T-helper 17 cell (primary cell): ENCODE results near the gene GTF3C1. TPM values are rescaled to one million over a fixed set of nuclear protein-coding genes. Genes with fewer than 3 reads are reported as not detected.

Source experiments
- ATAC-seq: fragments of 150-1000 bp; cut with Tn5 transposase; 2 replicates; pipeline ENCODE4 v1.10.0; 2021; ENCODE audit warnings: mild to moderate bottlenecking, moderate library complexity
- DNase-seq, 3 donors: peaks; one replicate each; pipeline versions ENCODE4 v3.0.0 to v3.0.0-alpha.2; 2020 to 2021
- H3K9me3 ChIP-seq: one replicate; pipeline ENCODE4 v1.7.0; 2013; ENCODE audit warnings: low read length, mild to moderate bottlenecking; ENCODE audit not compliant: control insufficient read depth, poor library complexity, severe bottlenecking
- H3K27ac Mint-ChIP-seq: one replicate; pipeline ENCODE4 v1.8.0; 2022; ENCODE audit warnings: mild to moderate bottlenecking, moderate library complexity, mixed read lengths
- H3K27me3 Mint-ChIP-seq: one replicate; pipeline ENCODE4 v1.8.0; 2022; ENCODE audit warnings: mixed read lengths
- H3K36me3 Mint-ChIP-seq: one replicate; pipeline ENCODE4 v1.8.0; 2022; ENCODE audit warnings: low read depth, mixed read lengths
- H3K4me1 Mint-ChIP-seq: one replicate; pipeline ENCODE4 v1.8.0; 2022; ENCODE audit warnings: mild to moderate bottlenecking, mixed read lengths
- H3K4me3 Mint-ChIP-seq: one replicate; pipeline ENCODE4 v1.8.0; 2022; ENCODE audit warnings: mild to moderate bottlenecking, moderate library complexity, mixed read lengths
- total RNA-seq, 4 donors: library from RNA in 2 of 4; stranded (reverse) in 2 of 4; gene quantifications; one replicate each; pipeline ENCODE4 v1.2.3 and lab custom pipeline; 2022 to 2026

Gene GTF3C1
- total RNA-seq, 2 donors from 2014 or later = 55.3 to 55.6 TPM

GRCh38 chr16:27470567-27471431 is 78.9 kb downstream of the GTF3C1 start:
- ATAC-seq = no peak
- Mint-ChIP-seq H3K4me3 (no peak overlapping the region), H3K36me3 (peaks cover 24% of the 10 kb centered on the region), H3K27ac (peak overlapping the region; percentile 67), H3K27me3 (no peaks in the 10 kb centered on the region), H3K4me1 (peaks cover 8% of the 10 kb centered on the region)
- no peak for DNase-seq
- H3K9me3 ChIP-seq = no peaks in the 10 kb centered on the region

- Mint-ChIP-seq H3K4me3 (no peak overlapping the region), H3K27me3 (no peaks in the 10 kb centered on the region), H3K27ac (no peak overlapping the region), H3K36me3 (peaks cover 23% of the 10 kb centered on the region), H3K4me1 (peaks cover 18% of the 10 kb centered on the region)
- ATAC-seq (no peak), DNase-seq (no peak)
- H3K9me3 ChIP-seq = no peaks in the 10 kb centered on the region
These were observed 80.7 kb downstream of the GTF3C1 start for GRCh38 chr16:27468941-27469531.

- peaks cover 23% of the 10 kb centered on the region for H3K4me1 Mint-ChIP-seq
- H3K4me3 Mint-ChIP-seq = peak overlapping the region; percentile 28
- H3K27me3 Mint-ChIP-seq = no peaks in the 10 kb centered on the region
- DNase-seq = no peak
- peak overlapping the region; percentile 94 for H3K27ac Mint-ChIP-seq
- peaks cover 13% of the 10 kb centered on the region for H3K36me3 Mint-ChIP-seq
- H3K9me3 ChIP-seq = no peaks in the 10 kb centered on the region
- no peak for ATAC-seq
These were observed 84.2 kb downstream of the GTF3C1 start for GRCh38 chr16:27465483-27465879.

GRCh38 chr16:27464626-27465482 is 84.9 kb downstream of the GTF3C1 start:
- peak overlapping the region; percentile 94 for H3K27ac Mint-ChIP-seq
- H3K36me3 Mint-ChIP-seq = peaks cover 12% of the 10 kb centered on the region
- peaks cover 23% of the 10 kb centered on the region for H3K4me1 Mint-ChIP-seq
- no peak for DNase-seq
- peak; percentile 62 for ATAC-seq
- H3K27me3 Mint-ChIP-seq = no peaks in the 10 kb centered on the region
- no peaks in the 10 kb centered on the region for H3K9me3 ChIP-seq
- H3K4me3 Mint-ChIP-seq = peak overlapping the region; percentile 28

- peaks cover 10% of the 10 kb centered on the region for H3K36me3 Mint-ChIP-seq
- peak overlapping the region; percentile 77 for H3K4me3 Mint-ChIP-seq
- H3K27me3 Mint-ChIP-seq = no peaks in the 10 kb centered on the region
- ATAC-seq (peak; percentile 81), DNase-seq (peak in 2 of 3 donors; percentile 29 to 42)
- H3K9me3 ChIP-seq = no peaks in the 10 kb centered on the region
- peak overlapping the region; percentile 94 for H3K27ac Mint-ChIP-seq
- peaks cover 25% of the 10 kb centered on the region for H3K4me1 Mint-ChIP-seq
These were observed 85.7 kb downstream of the GTF3C1 start for GRCh38 chr16:27463741-27464591.

- no peaks in the 10 kb centered on the region for H3K9me3 ChIP-seq
- Mint-ChIP-seq H3K27ac (peak overlapping the region; percentile 94), H3K27me3 (no peaks in the 10 kb centered on the region), H3K4me1 (peaks cover 30% of the 10 kb centered on the region), H3K4me3 (peak overlapping the region; percentile 77), H3K36me3 (peaks cover 8% of the 10 kb centered on the region)
- ATAC-seq = no peak
- DNase-seq = no peak
These were observed 86.6 kb downstream of the GTF3C1 start for GRCh38 chr16:27462846-27463682.

- peaks cover 31% of the 10 kb centered on the region for H3K4me1 Mint-ChIP-seq
- H3K27ac Mint-ChIP-seq = peak overlapping the region; percentile 94
- no peak for ATAC-seq
- no peaks in the 10 kb centered on the region for H3K27me3 Mint-ChIP-seq
- no peak overlapping the region for H3K4me3 Mint-ChIP-seq
- H3K36me3 Mint-ChIP-seq = peaks cover 5% of the 10 kb centered on the region
- DNase-seq = no peak
- H3K9me3 ChIP-seq = no peaks in the 10 kb centered on the region
These were observed 87.4 kb downstream of the GTF3C1 start for GRCh38 chr16:27462200-27462845.

GRCh38 chr16:27461483-27462171 is 88.1 kb downstream of the GTF3C1 start:
- ATAC-seq = no peak

GRCh38 chr16:27460663-27461482 is 88.8 kb downstream of the GTF3C1 start:
- Mint-ChIP-seq H3K27ac (peak overlapping the region; percentile 78), H3K36me3 (peaks cover 3% of the 10 kb centered on the region), H3K4me3 (no peak overlapping the region), H3K27me3 (no peaks in the 10 kb centered on the region), H3K4me1 (peaks cover 36% of the 10 kb centered on the region)
- ATAC-seq (no peak), DNase-seq (no peak)
- H3K9me3 ChIP-seq = no peaks in the 10 kb centered on the region

More at GRCh38 chr16:27461483-27462171, 88.1 kb downstream of the GTF3C1 start:
- Mint-ChIP-seq H3K27ac (peak overlapping the region; percentile 78), H3K4me3 (no peak overlapping the region), H3K36me3 (peaks cover 3% of the 10 kb centered on the region), H3K27me3 (no peaks in the 10 kb centered on the region), H3K4me1 (peaks cover 36% of the 10 kb centered on the region)
- DNase-seq = no peak
- H3K9me3 ChIP-seq = no peaks in the 10 kb centered on the region

- H3K27ac Mint-ChIP-seq = peak overlapping the region; percentile 78
- no peaks in the 10 kb centered on the region for H3K27me3 Mint-ChIP-seq
- no peak overlapping the region for H3K4me3 Mint-ChIP-seq
- H3K36me3 Mint-ChIP-seq = peaks cover 3% of the 10 kb centered on the region
- DNase-seq = no peak
- H3K9me3 ChIP-seq = no peaks in the 10 kb centered on the region
- peaks cover 38% of the 10 kb centered on the region for H3K4me1 Mint-ChIP-seq
- ATAC-seq = no peak
These were observed 89.5 kb downstream of the GTF3C1 start for GRCh38 chr16:27460213-27460612.
